Retina (tissue), 1 donor: Measurements from ENCODE around the gene SON.
"Not testable (repeated sequence)": the region's sequence is repeated elsewhere in the genome, so short reads cannot be mapped to it uniquely, and the experiment has no call there.

Experiments used
- DNase-seq: peaks from one replicate; pipeline ENCODE4 v3.0.0-alpha.2; 2016

SON gene

GRCh38 chr21:33546086-33546485 is 3.2 kb downstream of the SON start:
- DNase-seq: no peak

GRCh38 chr21:33549848-33550771 is 7.3 kb downstream of the SON start:
- DNase-seq: no peak

DNA sequence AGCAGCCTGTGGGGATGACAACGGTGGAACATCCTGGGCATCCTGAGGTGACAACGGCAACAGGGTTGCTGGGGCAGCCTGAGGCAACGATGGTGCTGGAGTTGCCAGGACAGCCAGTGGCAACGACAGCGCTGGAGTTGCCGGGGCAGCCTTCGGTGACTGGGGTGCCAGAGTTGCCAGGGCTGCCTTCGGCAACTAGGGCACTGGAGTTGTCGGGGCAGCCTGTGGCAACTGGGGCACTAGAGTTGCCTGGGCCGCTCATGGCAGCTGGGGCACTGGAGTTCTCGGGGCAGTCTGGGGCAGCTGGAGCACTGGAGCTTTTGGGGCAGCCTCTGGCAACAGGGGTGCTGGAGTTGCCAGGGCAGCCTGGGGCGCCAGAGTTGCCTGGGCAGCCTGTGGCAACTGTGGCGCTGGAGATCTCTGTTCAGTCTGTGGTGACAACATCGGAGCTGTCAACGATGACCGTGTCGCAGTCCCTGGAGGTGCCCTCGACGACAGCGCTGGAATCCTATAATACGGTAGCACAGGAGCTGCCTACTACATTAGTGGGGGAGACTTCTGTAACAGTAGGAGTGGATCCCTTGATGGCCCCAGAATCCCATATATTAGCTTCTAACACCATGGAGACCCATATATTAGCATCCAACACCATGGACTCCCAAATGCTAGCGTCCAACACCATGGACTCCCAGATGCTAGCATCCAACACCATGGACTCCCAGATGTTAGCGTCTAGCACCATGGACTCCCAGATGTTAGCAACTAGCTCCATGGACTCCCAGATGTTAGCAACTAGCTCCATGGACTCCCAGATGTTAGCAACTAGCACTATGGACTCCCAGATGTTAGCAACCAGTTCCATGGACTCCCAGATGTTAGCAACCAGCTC is 8.2 kb downstream of the SON start:
- DNase-seq: no peak

- DNase-seq: no peak
Measured at GRCh38 chr21:33551664-33552063, 8.8 kb downstream of the SON start.

GRCh38 chr21:33552093-33552998 is 9.5 kb downstream of the SON start:
- DNase-seq: no peak

- DNase-seq: no peak
Measured at GRCh38 chr21:33552999-33553598, 10.3 kb downstream of the SON start.

GRCh38 chr21:33554236-33554981 is 11.6 kb downstream of the SON start:
- no peak for DNase-seq

GRCh38 chr21:33554982-33555344 is 12.1 kb downstream of the SON start:
- no peak for DNase-seq

- DNase-seq: no peak
Measured at GRCh38 chr21:33557447-33557846, 14.6 kb downstream of the SON start.

GRCh38 chr21:33558777-33559421 is 16.1 kb downstream of the SON start:
- no peak for DNase-seq

- no peak for DNase-seq
Measured at GRCh38 chr21:33559813-33560212, 17.0 kb downstream of the SON start.

DNA sequence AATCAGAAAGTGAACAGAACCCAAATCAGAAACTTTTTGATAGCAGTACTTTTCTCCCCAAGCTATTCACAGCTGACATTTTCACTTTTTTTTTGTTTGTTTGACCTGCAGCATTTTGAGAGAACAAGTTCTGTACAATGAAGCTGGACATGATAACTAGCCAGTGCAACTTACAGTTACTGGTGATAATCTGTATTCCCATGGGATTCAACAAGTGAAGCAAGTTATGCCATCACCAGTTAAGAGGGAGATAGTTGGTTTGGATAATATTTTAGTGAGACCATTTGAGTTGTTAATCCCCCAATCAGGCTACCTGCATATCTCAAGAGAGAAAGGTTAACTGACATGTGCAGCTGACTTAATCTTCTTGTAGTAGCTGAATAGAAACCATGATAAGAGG is 18.1 kb downstream of the SON start:
- DNase-seq: no peak

- no peak for DNase-seq
Measured at GRCh38 chr21:33561373-33561772, 18.5 kb downstream of the SON start.

DNA sequence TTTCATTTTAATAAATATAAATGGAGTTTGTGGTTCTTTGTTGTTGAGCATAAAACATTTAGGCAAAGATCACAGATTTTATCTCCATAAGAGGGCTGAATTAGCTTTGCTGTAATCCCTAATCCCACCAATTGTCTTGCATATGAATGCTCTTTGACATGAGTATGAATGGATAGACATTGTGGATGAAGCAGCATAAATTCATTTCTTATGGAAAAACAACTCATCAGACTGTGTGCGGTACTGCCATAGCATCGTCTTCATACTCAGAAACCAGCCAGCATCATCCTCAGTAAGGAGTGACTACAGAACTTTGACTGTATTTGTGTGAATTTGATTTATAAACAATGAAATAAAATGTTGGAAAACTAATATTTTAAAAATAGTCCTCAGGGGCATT is 19.6 kb downstream of the SON start:
- no peak for DNase-seq

DNA sequence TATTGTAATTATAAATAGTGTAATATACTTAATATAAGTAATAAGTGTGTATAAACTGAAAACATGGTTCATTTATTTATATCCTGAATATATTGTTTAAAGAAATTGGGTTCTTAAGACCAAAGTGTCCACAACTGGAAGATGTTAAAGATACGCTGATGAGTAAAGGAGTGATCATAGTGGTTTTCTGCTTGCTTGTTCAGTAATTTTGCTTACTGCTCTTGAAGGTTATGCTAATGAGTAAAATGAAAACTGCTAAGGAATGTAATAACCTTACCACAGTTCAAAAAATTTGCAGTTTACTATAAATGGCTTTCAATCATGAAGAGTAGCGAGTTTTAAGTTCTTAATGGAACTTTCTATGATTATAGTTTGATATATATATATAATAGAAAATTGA is 23.7 kb downstream of the SON start:
- no peak for DNase-seq

DNA sequence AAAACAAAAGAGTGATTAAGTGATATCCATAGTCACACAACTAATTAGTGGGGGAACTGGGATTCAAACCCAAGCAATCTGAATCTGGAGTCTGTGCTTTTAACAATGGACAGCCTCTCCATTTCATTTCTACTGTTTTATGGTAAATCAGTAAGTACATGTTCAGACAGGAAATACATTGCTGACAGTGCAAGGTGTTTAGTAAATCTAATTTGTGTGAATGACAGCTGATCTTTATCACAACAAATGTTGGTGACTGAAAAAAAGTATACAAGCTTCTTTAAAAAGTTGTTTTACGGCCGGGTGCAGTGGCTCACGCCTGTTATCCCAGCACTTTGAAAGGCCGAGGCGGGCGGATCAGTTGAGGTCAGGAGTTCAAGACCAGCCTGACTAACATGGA is 25.1 kb downstream of the SON start:
- DNase-seq: no peak

- DNase-seq: no peak
Measured at GRCh38 chr21:33568448-33568847, 25.6 kb downstream of the SON start.

- DNase-seq: no peak
Measured at GRCh38 chr21:33569991-33570390, 27.2 kb downstream of the SON start.

DNA sequence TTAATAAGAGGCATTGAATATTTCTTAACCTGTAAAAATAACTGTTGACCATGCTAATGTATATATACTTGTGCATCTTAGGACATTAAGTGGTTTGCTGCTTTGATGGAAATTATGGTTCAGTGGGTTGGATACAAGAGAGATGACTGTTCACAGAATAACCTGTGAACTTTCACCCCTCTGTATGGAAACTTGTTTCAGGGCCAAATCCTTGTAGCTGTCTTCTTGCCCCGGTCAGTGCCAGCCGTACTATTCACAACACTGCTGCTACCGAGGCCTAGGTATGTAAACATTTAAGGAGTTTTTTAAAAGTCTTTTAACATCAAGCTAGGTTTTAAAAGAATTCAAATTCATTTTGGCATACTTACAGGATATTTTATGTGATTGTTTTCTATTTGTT is 29.5 kb downstream of the SON start:
- DNase-seq: no peak

DNA sequence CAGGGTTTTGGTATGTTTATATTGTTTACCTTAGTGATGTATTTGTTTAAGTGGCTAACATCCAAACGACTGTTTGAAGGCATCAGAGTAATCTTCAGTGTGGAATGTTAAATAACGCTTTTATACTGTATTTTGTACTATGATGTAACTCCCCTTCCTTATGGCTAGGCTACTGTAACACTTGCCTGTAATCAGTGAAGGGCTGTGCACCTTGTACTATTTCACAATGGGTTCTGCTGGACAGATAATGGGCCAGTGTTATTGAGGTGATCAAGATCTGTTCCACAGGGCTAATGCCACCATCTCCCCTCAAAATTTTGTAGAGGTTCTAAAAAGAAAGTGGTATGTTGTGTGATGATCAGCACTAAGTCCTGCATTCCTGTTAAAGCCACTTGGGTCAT is 33.9 kb downstream of the SON start:
- DNase-seq: not testable (repeated sequence)

DNA sequence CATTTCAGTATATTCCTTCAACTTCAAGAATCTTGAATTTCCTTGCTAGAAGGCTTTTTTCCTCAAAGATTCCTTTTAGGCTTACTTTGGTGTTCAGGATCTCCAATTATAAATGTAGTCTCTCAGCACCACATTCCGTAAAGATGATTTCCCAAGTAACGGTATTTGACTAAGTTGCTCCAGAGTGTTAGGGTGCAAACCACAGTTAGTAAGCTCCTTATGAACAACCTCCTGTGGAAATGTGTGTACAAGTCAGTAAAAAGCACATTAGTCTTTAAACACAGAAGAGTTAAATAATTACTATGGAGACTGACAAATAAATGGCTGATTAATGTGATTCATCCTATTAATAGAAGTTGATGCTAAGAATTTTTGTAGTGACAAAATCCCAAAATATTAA is 35.4 kb downstream of the SON start:
- no peak for DNase-seq
